D721Med (cell line): ENCODE data around the gene PFKP.

Experiments used
- DNase-seq: peaks from one replicate; pipeline ENCODE4 v3.0.0; 2011; ENCODE audit warnings: low spot score; ENCODE audit not compliant: insufficient read length
- FAIRE-seq: peaks from 2 replicates; lab custom pipeline; 2011; peaks lifted over from hg19 to GRCh38; lab: Jason Lieb, UNC
- TF ChIP-seq, protein P1 (sequence below): IDR thresholded peaks from 2 replicates; pipeline ENCODE4 v1.5.1; 2012; ENCODE audit warnings: mild to moderate bottlenecking, control low read depth; ENCODE audit not compliant: insufficient read depth; ENCODE audit errors: missing control alignments

Gene PFKP

DNA sequence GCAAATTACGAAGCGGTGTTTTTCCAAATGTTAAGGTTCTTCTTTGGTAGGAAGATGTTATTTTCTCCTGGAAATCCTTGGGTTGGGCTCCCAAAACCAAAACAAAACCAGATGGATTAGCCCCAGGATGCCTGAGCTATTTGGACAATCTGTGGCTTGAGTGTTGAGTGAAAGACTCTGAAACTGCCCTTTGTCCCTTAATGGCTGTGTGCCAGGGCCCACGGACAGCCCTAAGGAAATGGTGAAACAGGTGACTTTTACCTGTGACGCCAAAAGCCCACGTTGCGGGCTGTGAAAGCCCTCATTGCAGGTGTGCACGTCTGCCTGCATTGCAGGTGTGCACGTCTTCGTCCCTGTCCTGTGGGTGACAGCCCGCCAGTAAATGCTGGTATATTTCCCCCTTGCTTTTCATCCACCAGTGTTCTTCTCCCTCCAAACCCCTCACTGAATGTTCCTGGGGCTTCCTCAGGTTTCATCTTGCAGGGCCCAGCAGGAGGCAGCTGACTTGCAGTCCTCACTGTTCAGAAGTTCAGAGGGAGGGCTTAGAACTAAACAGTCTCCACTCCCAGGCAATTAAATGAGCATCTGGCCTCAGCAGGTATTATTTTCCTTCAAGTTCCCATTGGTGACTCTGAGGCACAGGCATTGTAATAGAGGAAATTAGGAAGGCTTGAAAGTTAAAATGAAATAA is 10.7 kb downstream of the PFKP start:
- no peak for DNase-seq

DNA sequence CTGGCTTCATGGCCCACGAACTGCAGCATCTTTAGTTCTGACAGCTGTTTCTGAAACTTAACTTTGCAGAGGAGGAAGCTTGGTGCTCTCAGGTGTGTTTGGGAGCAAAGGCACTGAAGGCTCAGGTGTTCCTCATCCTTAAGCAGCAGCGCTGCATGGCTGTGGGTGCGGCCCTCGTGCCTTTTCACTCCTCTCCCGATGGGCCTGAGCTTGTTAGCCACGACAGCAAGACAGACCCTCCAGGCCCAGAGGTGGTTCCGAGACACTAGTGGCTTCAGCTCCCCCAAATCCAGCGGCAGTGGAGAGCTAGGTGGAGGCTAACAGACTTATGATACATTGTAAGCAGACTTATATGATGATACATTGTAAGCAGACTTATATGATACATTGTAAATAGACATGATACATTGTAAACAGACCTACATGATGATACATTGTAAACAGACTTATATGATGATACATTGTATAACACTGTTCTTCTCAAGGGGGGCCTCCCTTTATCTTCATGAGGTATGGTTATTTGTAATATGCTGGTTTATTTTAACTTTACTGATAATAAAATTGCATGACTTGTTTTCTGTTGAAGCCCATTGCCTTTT is 14.1 kb downstream of the PFKP start:
- TF ChIP-seq, protein P1, sequence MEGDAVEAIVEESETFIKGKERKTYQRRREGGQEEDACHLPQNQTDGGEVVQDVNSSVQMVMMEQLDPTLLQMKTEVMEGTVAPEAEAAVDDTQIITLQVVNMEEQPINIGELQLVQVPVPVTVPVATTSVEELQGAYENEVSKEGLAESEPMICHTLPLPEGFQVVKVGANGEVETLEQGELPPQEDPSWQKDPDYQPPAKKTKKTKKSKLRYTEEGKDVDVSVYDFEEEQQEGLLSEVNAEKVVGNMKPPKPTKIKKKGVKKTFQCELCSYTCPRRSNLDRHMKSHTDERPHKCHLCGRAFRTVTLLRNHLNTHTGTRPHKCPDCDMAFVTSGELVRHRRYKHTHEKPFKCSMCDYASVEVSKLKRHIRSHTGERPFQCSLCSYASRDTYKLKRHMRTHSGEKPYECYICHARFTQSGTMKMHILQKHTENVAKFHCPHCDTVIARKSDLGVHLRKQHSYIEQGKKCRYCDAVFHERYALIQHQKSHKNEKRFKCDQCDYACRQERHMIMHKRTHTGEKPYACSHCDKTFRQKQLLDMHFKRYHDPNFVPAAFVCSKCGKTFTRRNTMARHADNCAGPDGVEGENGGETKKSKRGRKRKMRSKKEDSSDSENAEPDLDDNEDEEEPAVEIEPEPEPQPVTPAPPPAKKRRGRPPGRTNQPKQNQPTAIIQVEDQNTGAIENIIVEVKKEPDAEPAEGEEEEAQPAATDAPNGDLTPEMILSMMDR = no peak
- FAIRE-seq (no peak), DNase-seq (no peak)

More for the DNA sequence above, 10.7 kb downstream of the PFKP start:
- TF ChIP-seq, protein P1 = no peak
- FAIRE-seq = no peak

- FAIRE-seq = no peak
- DNase-seq = no peak
- TF ChIP-seq, protein P1 = no peak
Measured at GRCh38 chr10:3082290-3082689, 14.9 kb downstream of the PFKP start.

- DNase-seq (no peak), FAIRE-seq (no peak)
- TF ChIP-seq, protein P1 = no peak
Measured at GRCh38 chr10:3085785-3086567, 18.6 kb downstream of the PFKP start.

DNA sequence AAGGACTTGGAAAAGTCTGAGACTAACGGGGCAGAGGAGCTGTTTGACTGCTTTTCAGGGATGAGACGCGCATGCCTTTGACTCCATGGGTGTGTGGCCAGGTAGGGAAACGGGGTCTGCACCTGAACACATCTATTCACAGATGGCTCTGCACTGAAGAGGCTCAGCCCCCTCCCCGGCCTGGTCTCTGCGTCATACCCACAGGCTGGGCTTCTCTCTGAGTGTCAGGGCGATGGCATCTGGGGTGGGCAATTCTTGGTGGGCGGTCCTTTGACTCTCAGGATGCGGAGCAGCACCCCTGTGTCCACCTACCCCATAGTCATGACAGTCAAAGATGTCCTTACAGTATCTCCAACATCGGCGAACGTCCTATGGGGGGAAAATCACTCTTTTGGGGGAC is 23.0 kb downstream of the PFKP start:
- DNase-seq (no peak), FAIRE-seq (no peak)
- TF ChIP-seq, protein P1 = no peak

DNA sequence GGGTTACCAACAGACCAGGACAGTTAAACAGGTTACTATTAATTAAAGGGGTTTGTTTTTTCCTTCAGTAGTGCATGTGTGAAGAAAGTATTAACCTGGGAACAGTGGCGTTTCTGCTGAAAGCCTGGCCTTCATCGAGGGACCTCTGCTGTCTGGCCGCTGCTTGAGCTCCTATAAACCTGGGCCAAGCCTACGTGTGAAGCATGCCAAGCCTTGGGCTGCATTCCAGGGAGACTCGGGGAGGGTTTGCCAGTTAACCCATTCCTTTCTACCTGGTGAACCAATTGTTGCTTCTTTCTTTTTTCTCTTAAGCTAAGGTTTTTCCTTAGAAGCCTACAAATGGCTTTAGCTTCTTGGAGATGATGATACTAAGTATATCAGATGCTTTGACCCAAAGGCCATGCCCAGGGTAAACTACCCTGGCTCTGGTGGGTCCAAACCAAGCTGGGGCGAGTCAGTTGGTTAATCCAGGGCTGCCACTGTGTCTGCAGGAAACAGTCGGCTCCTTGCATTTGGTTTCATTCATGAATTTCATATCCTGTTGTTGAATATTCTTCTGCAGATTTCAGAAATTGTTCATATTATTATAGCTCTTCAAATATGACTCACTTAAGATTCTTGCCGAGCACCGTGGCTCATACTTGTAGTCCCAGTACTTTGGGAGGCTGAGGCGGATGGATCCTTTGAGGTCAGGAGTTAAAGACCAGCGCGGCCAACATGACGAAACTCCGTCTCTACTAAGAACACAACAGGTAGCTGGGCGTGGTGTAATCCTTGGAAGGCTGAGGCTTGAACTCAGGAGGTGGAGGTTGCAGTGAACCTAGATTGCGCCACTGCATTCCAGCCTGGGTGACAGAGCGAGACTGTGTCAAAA is 23.8 kb downstream of the PFKP start:
- DNase-seq = no peak
- no peak for FAIRE-seq
- TF ChIP-seq, protein P1 = no peak
